T47D (cell line): ENCODE results near the gene OSBP2.

ENCODE experiments used
- DNase-seq, 2 experiments: peaks; one replicate each; pipeline versions ENCODE4 v3.0.0 to v3.0.0-alpha.2; 2011 to 2012; ENCODE audit warnings: low read depth in 1 of 2, low spot score in 1 of 2
- JUND ChIP-seq: IDR thresholded peaks from 2 replicates; pipeline ENCODE4 v1.6.1; 2012; ENCODE audit warnings: low read depth
- in situ Hi-C: cut with HindIII; loops from 2 replicates; pipeline ENCODE4 v1.10.0; 2016; ENCODE audit warnings: low sequenced_read_pairs, low pct_unique_long_range_greater_than_20kb

Gene OSBP2

DNA sequence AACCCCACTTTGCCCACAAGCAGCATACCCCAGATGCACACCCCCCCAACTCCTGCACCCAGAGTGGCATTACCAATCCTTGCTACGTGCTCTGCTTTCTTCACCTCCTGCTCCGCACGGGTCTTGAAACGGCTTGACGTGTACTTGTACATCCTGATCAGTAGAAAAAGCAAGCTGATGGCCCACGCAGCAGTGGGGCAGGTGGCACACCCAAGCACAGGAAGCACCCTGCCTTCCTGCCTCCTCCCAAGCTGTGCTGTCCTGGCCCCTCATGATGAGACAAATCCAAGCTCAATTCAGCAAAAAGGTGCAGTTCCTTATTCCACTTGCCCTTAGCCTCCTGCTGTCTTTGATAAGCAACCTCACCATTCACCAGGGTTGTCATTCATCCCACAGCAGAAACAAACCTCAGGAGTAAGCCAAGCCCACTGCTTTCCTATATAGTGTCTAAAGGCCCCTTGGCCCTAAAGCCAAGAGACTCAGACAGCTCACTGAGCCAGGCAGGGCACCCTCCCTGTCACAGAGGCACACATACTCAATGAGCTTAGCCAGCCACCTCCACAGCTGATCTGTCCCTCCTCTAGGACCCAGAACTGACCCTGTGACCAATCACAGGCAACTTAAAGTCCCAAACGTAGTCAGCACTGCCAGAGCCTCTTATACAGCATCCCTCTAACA lies 246.2 kb downstream of the OSBP2 start:
- no peak for TF ChIP-seq JUND
- DNase-seq, result no peak
- in situ Hi-C loops, result no loop called here

DNA sequence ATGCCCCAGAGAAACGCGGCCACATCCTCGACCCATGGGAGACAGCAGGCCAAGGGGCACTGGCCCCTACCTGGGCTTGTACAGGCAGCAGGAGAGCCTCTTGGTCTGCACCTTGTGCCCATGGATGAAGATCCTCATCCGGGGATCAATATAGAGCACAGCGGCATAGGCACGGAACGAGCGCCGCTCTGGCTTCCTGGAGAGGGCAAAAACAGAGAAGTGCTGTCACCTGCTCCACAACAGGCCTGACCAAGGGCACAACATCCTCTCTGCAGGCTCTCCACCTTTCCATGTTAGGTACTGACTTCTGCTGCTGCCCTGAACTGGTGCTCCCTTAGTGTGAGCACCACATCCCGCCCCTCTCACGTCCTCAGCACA lies 246.7 kb downstream of the OSBP2 start:
- no peak for TF ChIP-seq JUND
- no peak for DNase-seq
- in situ Hi-C loops, result no loop called here

- in situ Hi-C loops, result no loop called here
- DNase-seq, result no peak
- TF ChIP-seq JUND, result no peak
Measured at GRCh38 chr22:30943368-30943767, 248.7 kb downstream of the OSBP2 start.

- in situ Hi-C loops, result no loop called here
- no peak for DNase-seq
- TF ChIP-seq JUND, result no peak
Measured at GRCh38 chr22:30944986-30945385, 250.3 kb downstream of the OSBP2 start.

- no peak for TF ChIP-seq JUND
- no peak for DNase-seq
- in situ Hi-C loops, result no loop called here
Measured at GRCh38 chr22:30945653-30946052, 251.0 kb downstream of the OSBP2 start.

- DNase-seq, result no peak
- no peak for TF ChIP-seq JUND
- in situ Hi-C loops, result no loop called here
Measured at GRCh38 chr22:30946354-30946753, 251.7 kb downstream of the OSBP2 start.

DNA sequence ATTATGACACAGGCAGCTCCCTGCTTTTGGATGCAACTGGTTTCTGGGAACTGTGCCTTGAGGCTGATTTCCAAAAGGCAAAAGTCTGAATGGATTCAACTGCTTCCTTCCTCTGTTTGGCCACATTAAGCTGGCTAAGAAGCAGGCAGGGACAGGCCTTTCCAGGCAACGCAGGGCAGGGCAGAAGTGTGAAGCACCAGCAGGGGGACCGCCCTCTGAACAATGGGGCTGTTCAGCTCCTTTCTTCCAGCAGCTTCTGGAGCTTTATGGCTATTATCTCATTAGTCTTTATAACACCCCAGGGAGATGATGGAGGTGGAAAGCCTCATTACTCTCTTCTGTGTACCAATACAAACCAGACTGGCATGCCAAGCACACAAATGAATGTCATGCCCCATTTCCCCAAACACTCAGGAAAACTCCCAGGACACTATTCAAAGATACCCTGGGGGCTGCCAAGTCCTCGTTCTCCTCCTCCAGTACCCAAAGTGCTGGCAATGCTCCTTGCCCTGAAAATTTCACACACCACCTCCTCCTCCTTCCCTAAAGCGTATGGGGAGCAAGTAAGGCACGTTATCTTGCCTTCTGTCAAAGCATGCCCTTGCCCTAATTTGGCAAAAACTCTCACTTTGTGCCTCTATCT lies 252.6 kb downstream of the OSBP2 start:
- DNase-seq, result no peak
- in situ Hi-C loops, result no loop called here

DNA sequence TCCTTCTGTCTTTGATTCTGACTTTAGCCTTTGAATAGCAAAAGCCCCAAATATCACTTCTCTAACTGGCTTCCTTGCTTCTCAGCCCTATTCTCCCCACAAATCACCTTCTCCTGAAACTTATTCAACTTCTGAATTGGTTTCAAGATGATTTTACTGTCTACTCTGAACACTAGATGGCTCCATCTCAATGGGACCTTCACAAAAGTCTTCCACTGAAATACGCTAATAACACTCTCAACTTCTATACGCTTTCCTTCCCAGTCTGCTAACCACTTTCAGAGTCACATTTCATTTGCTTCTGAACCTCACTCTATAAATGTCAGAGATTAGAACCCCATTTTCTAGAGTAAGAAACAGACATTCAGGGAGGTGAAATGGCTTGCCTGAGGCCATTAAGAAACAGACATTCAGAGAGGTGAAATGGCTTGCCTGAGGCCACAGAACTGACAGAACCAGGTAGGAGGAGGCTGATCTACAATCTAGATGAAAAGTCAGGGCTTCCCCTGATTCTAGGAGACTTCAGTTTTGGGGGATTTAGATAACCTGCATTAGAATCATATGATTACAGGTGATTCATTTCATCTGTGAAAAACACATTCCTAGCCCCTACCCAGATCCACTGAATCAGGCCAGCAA lies 253.3 kb downstream of the OSBP2 start:
- in situ Hi-C loops, result no loop called here
- TF ChIP-seq JUND, result no peak
- DNase-seq, result peak in 1 of 2 experiments; percentile 68

More for the DNA sequence above, 252.6 kb downstream of the OSBP2 start:
- TF ChIP-seq JUND, result no peak

GRCh38 chr22:30948930-30949342 lies 254.3 kb downstream of the OSBP2 start:
- in situ Hi-C loops, result no loop called here
- TF ChIP-seq JUND, result no peak
- DNase-seq, result no peak

DNA sequence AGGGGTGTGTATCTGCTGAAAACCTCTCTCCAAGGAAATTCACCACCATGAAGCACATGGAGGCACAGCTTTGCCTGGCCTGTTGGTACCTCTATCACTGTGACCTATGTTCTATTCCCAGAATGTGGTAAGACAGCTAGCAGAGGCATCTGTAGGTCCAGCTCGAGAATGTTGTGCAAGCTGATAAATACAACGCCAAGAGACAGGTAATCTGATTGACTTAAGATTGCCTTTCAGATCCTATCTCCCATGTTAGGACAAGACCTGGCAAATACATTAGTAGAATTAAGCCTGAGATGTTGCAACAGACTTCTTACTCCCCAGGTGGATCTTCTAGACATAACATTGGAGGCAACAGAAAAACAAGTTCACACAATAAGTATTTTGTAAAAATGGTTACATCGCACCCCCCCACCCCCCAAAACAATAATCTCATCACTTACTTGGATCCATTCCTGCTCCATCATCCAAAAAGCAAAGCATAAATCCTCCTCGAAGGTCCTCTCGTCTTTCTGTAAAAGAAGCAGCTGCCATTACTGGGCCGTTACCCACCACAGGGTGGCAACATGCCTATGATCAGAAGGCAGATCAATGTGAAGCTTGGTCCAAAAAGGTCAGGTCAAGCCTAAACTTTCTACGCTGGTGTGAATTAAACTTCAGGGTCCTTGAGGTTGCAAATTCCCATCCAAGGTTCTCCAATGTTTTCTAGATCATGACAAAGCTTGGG lies 255.4 kb downstream of the OSBP2 start:
- TF ChIP-seq JUND, result no peak
- DNase-seq, result no peak
- in situ Hi-C loops, result no loop called here

- no peak for DNase-seq
- TF ChIP-seq JUND, result no peak
- in situ Hi-C loops, result no loop called here
Measured at GRCh38 chr22:30953206-30953605, 258.5 kb downstream of the OSBP2 start.

DNA sequence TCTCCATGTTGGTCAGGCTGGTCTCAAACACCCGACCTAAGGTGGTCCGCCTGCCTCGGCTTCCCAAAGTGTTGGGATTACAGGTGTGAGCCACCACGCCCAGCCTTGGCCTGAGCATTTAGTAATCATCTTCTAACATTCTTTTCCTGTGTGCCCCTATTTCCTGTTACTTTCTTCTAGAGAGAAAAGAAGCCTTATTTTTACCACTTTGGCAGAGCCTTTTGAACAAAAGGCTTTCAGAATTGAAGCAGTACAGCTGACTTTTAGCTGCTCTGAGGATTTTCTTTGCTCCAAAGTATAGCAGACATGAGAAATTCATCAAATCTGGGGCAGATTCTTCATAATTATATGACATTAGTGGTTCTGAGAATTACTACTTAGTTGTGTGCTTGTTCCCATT lies 260.5 kb downstream of the OSBP2 start:
- no peak for DNase-seq
- in situ Hi-C loops, result no loop called here
- TF ChIP-seq JUND, result no peak
